ENCODE measurements around the gene CEP95.

CEP95 gene

DNA sequence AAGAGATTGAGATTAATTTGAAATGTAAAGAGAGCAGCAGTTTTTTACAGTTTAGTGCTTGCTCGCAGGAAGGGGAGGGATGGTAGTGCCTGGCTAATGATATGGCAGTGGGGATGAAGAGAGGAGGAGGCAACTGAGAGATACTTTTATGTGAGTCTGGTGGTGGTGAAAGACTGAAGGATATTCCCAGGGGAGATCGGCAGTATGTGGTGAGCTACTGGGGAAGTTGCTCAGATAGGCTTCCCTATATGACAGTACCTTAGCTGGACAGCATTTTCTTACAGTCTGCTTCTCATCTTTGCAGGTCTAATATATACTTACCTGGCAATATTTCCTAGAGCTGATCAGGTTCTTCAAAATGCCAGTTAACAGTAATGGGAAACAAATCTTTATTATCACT is 8.6 kb downstream of the CEP95 start:
- DNase-seq (ENCODE audit: low read depth in 2 of 2), result no peak

DNA sequence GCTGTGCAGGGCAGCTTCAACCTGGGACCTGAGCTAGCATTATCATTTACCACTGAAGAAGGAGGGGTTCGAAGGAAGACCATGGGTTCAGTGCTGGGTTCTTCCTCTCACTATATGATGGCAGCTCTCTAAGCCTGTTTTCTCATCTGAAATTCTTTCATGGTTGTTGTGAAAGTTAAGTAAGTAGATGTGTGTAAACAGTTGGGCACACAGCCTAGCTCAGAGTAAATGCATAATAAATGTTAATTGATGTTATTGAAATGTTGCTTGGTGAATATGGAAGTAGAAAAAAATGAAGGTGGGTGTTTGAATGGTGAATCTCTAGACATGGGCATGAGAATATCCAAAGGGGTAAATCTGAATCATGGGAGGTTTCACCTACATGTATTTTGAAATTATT is 9.1 kb downstream of the CEP95 start:
- no peak for DNase-seq (ENCODE audit: low read depth in 2 of 2)

DNA sequence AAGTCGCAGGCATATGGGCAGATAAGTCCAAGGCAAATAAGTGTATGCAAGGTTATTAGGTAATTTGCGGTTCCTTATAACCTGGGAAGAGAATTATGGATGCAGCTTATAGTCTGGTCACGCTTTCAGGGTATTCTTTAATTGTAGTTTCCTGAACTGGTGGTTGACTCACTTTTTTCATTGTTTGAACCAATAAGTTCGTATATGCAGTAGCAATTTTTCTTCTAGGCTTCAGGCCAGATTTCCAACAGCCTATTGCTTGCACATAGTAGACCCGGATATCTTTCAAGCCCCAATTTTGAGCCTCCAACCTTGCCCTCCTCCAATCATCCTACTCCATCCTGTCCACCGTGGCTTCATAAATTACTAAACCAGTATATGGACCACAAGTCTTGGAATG is 12.8 kb downstream of the CEP95 start:
- no peak for DNase-seq (ENCODE audit: low read depth in 2 of 2)

DNA sequence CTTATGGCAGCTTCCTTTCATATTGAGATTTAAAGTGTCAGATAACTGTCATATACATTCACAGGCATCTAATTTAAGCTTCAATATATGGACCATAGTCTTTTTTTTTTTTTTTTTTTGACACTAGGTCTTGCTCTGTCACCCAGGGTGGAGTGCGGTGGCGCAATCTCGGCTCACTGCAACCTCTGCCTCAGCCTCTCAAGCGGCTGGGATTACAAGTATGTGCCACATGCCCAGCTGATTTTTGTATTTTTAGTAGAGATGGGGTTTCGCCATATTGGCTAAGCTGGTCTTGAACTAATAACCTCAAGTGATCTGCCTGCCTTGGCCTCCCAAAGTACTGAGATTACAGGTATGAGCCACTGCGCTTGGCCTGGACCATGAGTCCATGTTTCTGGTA is 13.6 kb downstream of the CEP95 start:
- no peak for DNase-seq (ENCODE audit: low read depth in 2 of 2)

DNA sequence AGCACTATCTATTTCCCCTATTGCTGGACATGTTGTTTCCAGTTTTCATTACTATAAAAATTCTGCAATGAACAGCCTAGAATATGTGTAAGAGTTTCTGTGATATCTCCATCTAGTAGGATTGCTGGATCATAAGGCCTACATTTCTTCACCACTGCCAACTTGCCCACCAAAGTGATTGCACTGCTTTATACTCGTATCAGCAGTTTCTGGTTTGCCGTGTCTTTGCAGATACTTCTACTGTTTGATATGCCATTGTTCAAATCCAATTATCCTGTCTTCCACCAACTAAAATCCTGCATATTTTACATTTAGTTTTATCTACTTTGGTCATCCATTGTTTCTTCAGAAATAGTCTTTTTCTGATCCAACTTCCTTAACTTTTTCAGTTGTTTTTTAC is 21.1 kb downstream of the CEP95 start:
- no peak for DNase-seq (ENCODE audit: low read depth in 2 of 2)

DNA sequence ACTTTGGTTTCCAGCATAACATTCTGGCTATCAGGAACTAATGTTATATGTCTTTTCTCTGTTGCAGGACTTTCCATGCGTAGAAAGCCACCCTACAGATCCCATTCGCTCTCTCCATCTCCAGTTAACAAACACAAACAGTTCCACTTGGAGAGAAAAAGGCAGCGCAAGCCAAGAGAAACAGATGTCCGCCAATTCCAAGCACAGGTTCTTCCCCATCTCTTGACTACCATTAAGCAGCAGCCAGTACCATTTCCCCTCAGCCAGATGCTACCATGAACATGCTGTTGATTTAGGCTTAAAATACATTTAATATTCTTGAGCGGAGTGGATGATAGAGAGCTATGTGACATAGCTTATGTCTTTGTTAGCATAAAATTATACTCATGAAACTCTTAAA is 22.4 kb downstream of the CEP95 start:
- no peak for DNase-seq (ENCODE audit: low read depth in 2 of 2)

DNA sequence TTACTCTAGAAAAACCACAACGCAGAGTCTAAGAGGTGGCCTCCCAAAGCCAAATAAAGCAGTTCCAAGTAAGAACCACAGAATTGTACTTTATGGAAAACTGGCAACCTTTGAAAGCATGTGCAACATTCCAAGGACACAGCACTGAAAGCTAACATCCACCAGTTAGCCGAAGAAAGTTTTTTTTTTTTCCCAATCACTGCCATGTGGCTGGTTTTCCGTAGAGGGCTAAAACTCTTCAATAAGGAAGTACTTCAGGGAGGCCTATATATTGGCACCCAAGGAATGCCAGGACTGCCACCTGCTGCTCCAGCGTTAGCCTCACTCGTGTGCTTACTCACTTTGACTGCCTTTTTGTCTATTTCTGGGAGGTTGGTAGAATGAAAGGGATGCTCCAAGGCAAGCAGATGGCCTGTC is 25.2 kb downstream of the CEP95 start:
- DNase-seq (ENCODE audit: low read depth in 2 of 2), result no peak

DNA sequence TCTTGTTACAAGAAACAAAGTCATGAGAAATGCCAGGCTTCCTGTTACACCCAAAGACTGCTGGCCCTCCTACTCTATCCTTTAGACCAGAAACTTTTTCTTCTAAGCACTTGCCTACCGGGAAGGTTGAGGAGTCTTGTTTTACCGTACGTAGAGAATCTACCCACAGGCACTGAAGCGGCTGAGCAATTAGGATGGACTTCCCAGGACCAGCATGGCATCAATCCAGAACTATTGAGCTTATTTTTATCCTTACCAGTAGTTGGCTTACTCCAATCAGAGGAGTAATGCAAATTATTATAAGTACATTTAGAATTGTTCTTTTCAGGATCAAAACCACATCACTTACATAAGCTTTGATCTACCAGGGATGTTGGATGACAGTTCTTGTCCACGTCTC is 25.6 kb downstream of the CEP95 start:
- DNase-seq (ENCODE audit: low read depth in 2 of 2), result no peak

DNA sequence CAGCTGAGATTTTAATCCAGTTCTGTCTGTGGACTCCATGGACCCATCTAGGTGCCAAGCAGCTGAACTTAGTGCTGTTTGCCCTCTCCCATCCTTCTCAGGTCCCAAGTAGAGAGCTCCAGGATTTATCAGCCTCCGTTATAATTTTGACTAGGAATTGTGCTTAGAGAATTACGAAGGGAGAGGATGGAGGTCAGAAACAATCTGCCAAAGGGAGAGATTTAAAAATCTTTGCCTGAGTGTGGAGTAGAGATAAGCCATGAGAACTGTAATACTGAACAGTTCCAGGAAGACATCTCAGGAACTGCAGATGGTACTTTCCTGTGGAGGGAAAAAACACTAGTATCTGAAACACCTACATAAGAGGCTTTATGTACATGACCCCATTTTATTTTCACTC is 27.0 kb downstream of the CEP95 start:
- no peak for DNase-seq (ENCODE audit: low read depth in 2 of 2)

DNA sequence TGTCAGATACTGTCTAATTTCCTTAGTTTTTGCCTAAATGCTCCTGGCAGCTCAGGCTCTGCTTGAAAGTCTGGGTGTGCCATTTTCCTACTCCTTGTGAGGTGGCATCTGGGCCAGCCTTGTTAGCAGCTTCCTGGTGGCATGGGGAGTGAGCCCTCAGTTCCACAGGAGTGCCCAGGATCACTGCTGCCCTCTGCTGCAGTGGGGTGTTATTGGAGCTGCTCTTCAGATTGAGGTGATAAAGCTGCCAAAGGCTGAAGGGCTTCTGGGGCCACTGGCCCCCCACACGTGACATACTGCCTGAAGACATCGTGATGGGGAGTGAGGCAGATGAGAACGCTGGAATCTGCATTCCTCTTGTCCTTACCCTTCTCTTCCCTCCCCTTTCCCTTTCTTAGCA is 27.4 kb downstream of the CEP95 start:
- DNase-seq (ENCODE audit: low read depth in 2 of 2), result no peak

DNA sequence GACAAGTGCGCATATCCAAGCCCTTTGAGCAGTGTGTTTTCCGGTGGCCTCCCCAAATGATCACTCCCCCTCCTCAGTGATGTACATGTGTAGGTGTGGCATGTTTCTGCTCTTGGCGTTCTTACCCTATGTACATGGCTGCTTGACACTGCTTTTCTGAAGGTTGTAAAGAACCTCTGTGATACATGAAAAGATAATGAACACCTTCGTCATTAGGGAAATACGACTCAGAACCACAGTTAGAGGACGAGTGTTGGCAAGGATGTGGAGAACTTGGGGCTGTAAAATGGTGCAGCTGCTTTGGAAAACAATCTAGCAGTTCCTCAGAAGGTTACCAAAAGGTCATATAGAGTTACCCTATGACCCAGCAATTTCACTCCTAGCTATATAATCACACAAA is 28.6 kb downstream of the CEP95 start:
- DNase-seq (ENCODE audit: low read depth in 2 of 2), result no peak

DNA sequence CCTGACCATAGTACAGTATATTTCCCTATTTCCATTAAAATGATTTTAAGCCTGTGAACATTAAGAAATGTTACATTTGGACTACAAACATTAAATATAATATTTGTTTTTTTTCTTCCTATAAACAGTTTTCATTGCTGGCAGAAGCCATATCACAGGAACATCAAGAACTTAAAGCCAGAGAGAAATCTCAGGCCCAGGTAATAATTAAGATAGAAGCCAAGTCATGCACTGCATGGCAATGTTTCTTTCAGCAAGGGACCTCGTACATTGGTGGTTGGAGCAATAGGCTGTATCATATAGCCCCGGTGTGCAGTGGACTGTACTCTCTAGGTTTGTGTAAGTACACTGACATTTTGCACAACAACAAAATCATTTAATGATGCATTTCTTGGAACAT is 30.1 kb downstream of the CEP95 start:
- no peak for DNase-seq (ENCODE audit: low read depth in 2 of 2)

DNA sequence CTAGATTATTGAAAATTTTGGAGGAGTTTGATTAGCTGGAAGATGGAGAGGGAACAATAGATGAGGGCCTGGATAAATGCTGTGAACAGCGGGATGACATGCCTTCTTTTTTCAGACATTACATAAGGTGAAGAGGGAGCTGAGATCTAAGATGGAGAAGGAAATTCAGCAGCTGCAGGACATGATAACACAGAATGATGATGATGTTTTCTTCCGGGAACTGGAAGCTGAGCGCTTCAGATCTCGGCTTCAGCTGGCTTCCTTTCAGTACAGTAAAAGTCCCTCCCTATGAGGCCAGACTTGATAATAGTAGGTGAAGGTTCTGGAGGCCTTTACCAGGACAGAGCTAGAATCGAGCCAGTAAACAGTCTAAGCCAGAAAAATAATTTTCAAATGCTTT is 30.7 kb downstream of the CEP95 start:
- no peak for DNase-seq (ENCODE audit: low read depth in 2 of 2)

DNA sequence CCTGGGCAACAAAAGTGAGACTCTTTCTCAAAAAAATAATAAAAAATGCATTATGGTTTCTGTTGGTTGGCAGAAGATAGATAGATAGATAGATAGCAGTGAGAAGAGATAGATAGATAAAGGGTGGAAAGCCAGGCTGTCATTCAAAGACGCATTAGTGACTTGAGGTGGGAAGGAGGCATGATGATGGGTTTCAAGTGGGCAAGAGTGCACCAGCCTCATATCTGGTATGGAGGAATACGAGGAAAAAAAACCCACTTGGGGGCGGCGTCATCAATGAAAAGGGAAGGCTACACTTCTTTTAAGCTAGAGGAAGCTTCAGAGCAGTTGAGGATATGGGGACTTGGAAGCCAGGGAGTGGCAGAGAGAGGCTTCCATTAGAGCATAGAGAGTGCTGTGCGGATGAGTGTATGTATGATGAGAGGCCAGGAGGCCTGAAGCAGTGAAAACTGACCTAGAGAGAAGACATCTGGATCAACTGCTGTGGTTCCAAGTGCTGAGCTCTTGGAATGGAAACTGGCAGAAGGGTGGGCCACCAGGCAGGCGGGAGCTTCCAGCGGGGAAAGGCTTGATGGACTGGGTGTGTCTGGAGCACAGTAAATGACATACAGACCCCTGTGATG is 31.8 kb downstream of the CEP95 start:
- DNase-seq (ENCODE audit: low read depth in 2 of 2), result no peak

DNA sequence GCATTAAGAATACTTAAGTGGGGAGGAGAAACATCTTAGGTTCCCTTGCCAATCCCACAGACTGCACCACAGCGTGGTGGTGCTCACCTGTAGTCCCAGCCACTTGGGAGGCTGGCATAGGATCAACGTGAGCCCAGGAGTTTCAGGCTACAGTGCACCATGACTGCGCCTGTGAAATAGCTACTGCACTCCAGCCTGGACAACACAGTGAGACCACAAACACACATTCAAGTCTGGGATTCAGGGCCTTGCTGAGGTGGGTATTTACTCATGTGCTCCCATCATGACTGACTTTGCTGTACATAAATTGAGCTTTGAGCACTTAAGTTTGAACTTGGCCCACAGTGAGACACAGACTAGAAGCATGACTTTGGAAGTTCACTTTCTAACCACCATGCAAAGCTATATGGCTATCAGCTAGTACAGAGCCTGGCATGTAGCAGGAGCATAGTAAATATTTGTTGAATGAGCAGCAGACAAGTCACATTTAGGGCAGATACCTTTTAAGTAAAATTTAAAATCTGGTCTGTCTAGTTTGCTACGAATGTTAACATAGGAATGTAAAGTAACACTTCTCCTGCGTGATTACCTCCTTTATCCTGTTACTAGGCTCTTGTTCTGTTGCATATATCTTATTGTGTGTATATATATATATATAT is 33.5 kb downstream of the CEP95 start:
- no peak for DNase-seq (ENCODE audit: low read depth in 2 of 2)

DNA sequence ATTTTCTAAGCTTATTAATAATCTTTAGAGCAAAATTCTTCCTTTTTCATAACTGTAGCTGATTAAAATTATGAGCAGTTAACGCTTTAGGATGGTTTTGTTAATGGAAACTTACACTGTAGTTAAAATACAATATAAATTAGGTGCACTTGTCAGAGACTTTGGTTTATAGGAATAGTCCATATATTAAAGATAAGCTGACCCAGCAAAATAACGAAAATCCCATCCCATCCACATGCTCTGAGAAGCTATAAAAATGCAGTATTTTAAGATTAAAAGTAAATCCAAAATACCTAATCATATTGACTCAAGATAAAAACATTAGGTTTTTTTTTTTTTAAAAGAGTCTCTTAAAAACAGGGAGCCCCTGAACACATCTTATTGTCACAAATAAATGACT is 38.0 kb downstream of the CEP95 start:
- DNase-seq (ENCODE audit: low read depth in 2 of 2), result no peak

DNA sequence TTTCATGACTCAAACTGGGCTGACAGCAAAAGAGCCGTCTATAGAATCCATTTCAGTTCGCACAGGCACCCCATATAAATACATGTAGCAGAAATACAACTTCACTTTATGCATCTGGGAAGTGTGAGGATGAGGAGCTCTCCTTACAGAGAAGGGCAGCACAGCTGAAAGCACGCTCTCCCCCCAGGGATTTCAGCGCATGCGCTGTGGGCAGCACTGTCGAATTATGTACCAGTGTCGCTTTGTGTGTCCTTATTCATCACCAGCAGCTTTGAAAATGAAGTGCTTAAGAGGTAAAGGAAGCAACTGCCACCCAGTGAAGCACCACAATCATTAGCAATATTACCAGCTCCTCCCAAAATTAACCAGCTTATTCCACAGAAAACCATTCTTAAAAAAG is 39.9 kb downstream of the CEP95 start:
- no peak for DNase-seq (ENCODE audit: low read depth in 2 of 2)

DNA sequence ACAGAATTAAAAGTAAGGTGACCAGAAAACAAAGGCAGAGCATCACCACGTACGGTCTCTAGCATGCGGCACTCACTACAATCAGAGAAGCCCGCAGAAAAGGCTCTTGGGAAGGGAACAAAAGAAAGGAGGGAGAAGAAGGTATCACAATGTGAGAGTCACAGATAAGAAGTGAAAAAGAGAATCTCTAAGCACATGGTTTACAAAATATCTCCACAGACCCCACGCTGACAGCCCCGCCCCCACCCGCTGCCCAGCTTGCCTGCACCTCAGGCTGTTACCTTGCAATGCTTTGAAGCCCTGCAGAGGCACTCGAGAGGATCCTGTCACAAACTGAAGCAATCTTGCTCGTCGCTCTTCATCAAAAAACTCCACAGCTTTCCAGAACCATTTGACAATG is 40.5 kb downstream of the CEP95 start:
- no peak for DNase-seq (ENCODE audit: low read depth in 2 of 2)

DNA sequence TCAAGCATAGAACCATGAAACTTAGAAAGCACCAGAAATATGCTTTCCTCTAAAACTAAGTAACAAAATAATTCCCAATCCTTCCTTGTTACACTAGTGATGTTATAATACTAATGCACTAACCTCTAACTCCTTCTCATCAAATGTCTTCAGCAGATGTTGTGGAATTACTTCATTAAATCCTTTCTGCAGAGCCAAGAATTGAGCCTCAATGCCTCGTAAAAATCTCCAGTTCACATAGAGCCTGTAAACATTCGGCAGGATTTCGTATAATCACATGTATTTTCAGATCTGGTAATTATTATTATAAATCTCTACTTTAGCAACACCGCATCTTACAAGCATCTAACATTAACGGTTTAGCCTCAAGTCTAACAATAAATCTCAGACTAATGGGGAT is 44.7 kb downstream of the CEP95 start:
- DNase-seq (ENCODE audit: low read depth in 2 of 2), result no peak

DNA sequence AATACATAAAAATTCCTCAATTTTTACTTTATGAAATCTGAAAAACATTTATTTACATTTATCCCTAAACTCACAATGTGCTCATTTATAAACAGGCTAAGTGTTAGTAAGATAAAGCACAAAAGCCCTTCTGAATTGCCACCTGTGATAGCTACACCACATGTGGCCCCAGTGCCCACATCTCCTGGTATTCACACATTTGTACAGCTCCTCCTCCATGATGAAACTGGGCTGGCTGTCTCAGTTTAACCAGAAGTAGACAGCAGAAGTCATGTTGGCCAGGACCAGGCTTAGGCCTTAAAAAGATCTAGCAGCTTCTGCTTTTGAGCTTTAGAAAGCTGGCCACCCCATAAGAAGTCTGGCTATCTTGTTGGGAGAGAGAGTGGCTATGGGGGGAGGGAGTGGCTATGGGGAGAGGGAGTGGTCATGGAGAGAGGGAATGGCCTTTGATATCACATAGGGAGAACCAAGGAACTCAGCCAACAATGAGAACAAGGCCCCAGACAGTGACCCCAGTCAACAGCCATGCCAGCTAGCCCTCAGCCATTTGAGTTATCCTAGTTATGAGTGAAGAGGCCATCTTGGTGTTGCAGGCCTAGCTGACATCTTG is 47.4 kb downstream of the CEP95 start:
- DNase-seq (ENCODE audit: low read depth in 2 of 2), result no peak

DNA sequence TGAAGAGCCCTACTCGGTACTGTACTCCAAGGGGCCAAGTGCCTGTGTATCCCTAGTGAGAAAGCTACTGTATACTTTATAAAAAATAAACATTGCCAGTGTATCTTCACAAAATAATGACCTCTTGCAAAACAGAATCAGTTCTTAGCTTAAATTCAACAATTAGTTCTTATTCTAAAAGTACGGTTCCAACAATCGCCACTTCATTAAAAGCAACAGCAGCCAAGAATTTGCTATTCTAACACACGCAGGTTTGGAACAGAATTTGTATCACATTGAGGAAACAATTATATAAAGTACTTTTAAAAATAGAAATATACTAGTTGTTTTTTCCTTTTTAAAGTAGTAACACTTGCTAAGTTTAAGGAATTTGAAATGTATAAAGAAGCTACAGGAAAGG is 48.5 kb downstream of the CEP95 start:
- no peak for DNase-seq (ENCODE audit: low read depth in 2 of 2)

DNA sequence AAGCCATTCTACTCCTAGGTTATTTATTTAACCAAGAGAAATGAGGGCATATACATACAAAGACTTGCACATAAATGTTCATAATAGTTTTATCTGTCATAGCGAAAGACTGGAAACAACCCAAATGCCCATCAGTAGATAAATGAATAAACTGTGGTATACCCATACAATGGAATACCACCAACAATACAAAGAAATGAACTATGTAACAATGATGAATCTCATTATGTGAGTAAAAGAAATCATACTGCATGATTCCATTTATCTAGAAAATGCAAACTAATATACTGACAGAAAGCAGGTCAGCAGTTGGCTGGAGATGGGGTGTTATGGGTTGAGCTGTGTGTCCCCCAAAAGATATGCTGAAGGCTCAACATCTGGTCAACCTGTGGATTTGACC is 57.3 kb downstream of the CEP95 start:
- DNase-seq (ENCODE audit: low read depth in 2 of 2), result no peak

DNA sequence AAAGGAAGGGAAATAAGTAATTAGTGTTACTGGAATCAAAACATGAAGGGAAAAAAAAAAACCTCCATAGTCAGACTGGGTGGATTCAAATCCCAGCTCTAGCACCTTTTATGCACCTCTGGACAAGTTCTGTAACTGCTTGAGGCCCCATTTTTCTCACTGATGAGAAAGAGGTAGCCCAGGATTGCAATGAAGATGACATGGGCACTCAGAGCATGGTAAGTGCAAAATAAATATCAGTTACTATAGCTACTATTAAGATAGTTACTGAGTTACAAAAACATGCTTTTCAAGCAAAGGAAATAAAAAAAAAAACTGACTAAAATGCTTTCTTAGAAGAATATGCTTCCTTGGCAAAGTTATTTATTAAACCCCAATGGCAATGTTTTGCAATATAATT is 58.8 kb downstream of the CEP95 start:
- no peak for DNase-seq (ENCODE audit: low read depth in 2 of 2)

DNA sequence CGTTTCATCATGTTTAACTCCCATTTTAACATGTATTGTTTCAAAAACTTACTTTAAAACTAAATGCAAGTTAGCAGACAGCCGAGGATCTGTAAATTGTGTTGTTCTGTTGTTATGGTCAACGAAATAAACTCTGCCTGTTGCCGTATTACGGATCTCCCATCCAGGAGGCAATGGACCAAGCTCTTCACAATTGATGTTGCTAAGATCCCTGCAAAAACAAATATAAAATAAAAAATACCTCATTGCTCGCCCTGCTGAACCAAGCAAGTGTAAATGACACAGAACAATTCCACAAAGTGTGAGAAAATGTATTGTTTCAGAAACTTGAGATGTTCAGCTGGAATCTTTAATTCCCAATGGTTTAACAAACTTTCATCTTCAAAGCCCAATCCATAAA is 65.0 kb downstream of the CEP95 start:
- no peak for DNase-seq (ENCODE audit: low read depth in 2 of 2)

Measured in stimulated activated CD8-positive, alpha-beta memory T cell treated with anti-CD3 and anti-CD28 coated beads, Interleukin-7, amount 100 ng/mL, for 4 hours (primary cell).